Activated CD4-positive, alpha-beta T cell treated with anti-CD3 and anti-CD28 coated beads for 36 hours (primary cell): ENCODE data around the gene STK38L. TPM values are rescaled to one million over a fixed set of nuclear protein-coding genes. Genes with fewer than 3 reads are reported as not detected.

ENCODE experiments used
- ATAC-seq: fragments of 200-7000 bp; cut with Tn5 transposase; one replicate; pipeline ENCODE4 v1.10.0; 2021; ENCODE audit warnings: mild to moderate bottlenecking, moderate library complexity
- CTCF ChIA-PET: fragments of 350-600 bp; sonication (Branson Sonifier 250); formaldehyde crosslinking; loops from one replicate; lab custom pipeline; 2021; ENCODE audit warnings: antibody characterized with exemption; lab: Charles Lee
- POLR2A ChIA-PET: fragments of 350-600 bp; sonication (Branson Sonifier 250); formaldehyde crosslinking; loops from one replicate; lab custom pipeline; 2021; ENCODE audit warnings: antibody characterized with exemption, inconsistent platforms; lab: Charles Lee
- DNase-seq: peaks from one replicate; pipeline ENCODE4 v3.0.0-alpha.2; 2020
- H3K27ac Mint-ChIP-seq: one replicate; pipeline ENCODE4 v1.8.0; 2021; ENCODE audit warnings: mixed read lengths
- H3K27me3 Mint-ChIP-seq: one replicate; pipeline ENCODE4 v1.8.0; 2021; ENCODE audit warnings: mixed read lengths
- H3K36me3 Mint-ChIP-seq: one replicate; pipeline ENCODE4 v1.8.0; 2021; ENCODE audit warnings: low read depth, mixed read lengths
- H3K4me1 Mint-ChIP-seq: one replicate; pipeline ENCODE4 v1.8.0; 2021; ENCODE audit warnings: mixed read lengths
- H3K4me3 Mint-ChIP-seq: one replicate; pipeline ENCODE4 v1.8.0; 2021; ENCODE audit warnings: mild to moderate bottlenecking, moderate library complexity, mixed read lengths
- H3K9me3 Mint-ChIP-seq: one replicate; pipeline ENCODE4 v1.8.0; 2021; ENCODE audit warnings: low read depth, mixed read lengths
- intact Hi-C, 2 experiments: fragments of 100-400 bp; cut with DNase I in 1 of 2; cut with micrococcal nuclease in 1 of 2; formaldehyde crosslinking; loops; one replicate each; pipeline versions ENCODE4 v1.14.2 to v1.15.1; 2022 to 2024; cut with DNase I, micrococcal nuclease
- total RNA-seq, 2 experiments: library from RNA; stranded (reverse); gene quantifications; one replicate each; pipeline ENCODE4 v1.2.3, GENCODE V29; 2021

Gene STK38L
- total RNA-seq, 2 experiments from 2014 or later, result 24.9 to 30.4 TPM

DNA sequence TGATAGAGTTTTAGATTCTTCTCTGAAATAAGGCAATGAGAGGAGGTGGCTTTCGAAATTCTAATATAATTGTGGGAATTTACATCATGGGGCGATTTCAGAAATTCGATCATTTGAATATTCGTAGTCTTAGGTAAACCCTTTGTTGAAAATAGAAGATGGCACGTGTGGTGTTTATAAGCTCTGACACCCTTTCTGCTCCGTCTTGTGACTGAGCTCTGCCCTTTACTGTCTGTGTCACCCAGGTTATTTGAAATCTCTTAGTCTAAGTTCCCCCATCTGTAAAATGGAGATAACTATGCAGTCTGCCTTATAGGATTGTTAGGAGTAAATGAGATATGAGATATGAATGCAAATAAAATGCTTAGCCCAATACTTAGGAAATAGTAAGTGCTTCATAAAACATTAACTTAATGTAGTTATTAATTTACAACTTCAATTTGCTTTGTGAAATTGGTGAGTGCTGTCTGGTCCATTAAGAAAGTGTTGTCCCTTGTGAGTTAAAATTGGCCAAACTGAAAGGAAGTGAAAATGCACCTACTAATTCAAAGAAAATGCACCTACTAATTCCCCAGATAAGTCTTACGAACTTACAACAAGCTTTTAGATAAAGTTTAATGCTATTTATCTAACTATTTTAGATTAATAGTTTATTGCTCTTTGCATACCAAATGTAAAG lies 90.1 kb downstream of the STK38L start:
- Mint-ChIP-seq H3K27me3 (peaks cover 30% of the 10 kb centered on the region), H3K4me3 (peak overlapping the region; percentile 82), H3K9me3 (no peaks in the 10 kb centered on the region), H3K27ac (peak overlapping the region; percentile 62), H3K4me1 (peaks cover 39% of the 10 kb centered on the region), H3K36me3 (no peaks in the 10 kb centered on the region)
- DNase-seq, result no peak
- CTCF ChIA-PET, result interaction anchor here (0.5 to 0.9 kb wide), 2 partner anchors 50 to 312 kb away, joined by 3 to 4 read pairs; partner anchors contain the start of gene MED21
- ATAC-seq, result no peak
- POLR2A ChIA-PET, result no interaction called here
- intact Hi-C loops, result loop anchor here (5.0 kb wide), 3 partner anchors 48 to 378 kb away; partner anchors contain the start of genes MRPS35 (in 1 of the 2) and PPFIBP1 (in 1 of the 2)

DNA sequence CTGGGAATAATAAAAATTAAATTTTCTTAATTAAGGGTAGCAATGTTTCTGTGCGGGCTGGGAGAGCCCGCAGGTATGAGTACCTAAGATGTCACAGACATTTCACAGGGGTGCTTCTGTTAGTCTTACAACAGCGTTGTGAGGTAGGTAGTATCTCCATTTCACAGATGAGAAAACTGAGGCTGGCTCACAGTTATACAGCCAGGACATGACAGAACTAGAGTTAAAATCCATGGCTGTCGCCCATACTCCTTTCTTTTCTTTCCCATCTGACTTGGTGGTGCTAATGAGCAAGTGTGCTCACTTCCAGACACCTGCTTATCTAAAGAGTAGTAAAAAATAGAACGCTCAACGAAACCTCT lies 90.6 kb downstream of the STK38L start:
- peaks cover 36% of the 10 kb centered on the region for H3K4me1 Mint-ChIP-seq
- POLR2A ChIA-PET, result no interaction called here
- CTCF ChIA-PET, result no interaction called here

DNA sequence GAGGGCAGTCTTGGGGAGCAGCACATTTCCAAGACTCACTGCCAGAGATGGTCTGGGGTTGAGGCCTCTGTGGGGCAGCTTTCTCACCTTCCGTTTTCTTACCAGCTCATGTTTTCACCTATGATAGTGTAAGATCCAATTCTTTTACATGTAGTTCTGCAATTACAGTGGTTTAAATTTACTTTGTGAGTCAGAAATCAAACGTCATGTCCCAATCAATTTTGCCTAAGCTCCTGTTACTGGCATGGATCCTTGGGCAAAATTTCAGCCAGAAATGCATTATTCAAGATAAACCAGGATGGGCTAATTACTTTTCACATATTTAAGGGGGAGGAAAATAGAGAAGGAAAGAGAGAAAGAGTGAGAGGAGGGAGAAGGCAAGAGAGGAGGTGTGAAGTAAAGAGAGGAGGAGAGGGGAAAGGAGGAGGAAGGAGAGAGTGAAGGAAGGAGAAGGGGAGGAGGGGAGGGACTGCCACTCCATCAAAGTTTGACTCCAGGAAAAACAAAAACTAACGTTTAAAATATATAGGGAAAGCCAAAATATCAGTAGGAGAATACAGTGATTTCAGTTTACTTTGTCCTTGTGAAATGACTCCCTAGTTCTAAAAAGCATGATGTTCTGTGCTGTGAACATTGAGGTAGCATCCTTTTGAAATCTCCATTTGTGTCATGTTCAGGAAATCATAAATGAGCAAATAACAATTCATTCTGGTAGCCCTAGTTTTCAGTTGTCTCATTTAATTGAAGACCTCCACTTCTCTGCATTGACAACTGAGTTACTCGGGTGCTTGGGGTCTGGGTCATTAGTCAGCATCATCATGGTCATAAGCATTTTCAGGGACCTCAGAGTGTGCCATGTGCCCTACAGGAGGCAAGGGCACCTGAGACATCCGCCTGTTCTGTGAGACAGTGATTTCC lies 91.5 kb downstream of the STK38L start:
- peaks cover 29% of the 10 kb centered on the region for H3K27me3 Mint-ChIP-seq
- ChIA-PET POLR2A (no interaction called here), CTCF (interaction anchor here (1.3 kb wide), 1 partner anchor 8 kb away, joined by 4 read pairs; no protein-coding TSS in a partner anchor)
- no peak overlapping the region for H3K4me3 Mint-ChIP-seq
- peaks cover 31% of the 10 kb centered on the region for H3K4me1 Mint-ChIP-seq
- no peaks in the 10 kb centered on the region for H3K9me3 Mint-ChIP-seq
- no peak overlapping the region for H3K27ac Mint-ChIP-seq
- DNase-seq (no peak), ATAC-seq (no peak)
- intact Hi-C loops, result no loop called here
- H3K36me3 Mint-ChIP-seq, result no peaks in the 10 kb centered on the region

More for the DNA sequence above, 90.6 kb downstream of the STK38L start:
- Mint-ChIP-seq H3K36me3 (no peaks in the 10 kb centered on the region), H3K9me3 (no peaks in the 10 kb centered on the region), H3K27ac (no peak overlapping the region), H3K27me3 (peaks cover 30% of the 10 kb centered on the region), H3K4me3 (no peak overlapping the region)
- intact Hi-C loops, result loop anchor here (5.0 kb wide), 3 partner anchors 48 to 378 kb away; partner anchors contain the start of genes MRPS35 (in 1 of the 2) and PPFIBP1 (in 1 of the 2)
- DNase-seq, result no peak
- no peak for ATAC-seq

DNA sequence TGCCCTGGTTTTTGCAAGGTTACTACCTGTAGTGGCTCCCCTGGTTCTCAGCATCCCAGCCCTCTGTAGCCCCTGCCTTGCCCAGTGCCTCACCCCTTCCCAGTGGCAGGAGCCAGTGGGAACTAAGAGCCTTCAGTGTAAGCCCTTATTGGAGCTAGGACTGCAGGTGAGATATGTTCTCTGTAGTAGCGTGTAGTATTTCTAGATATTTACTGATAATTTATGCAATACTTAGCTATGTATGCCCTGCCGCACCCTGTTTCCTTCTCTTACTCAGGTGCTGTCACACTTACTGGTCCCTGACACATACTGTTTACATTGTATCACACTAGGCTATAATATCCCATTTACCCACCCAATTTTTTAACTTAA lies 92.2 kb downstream of the STK38L start:
- no peaks in the 10 kb centered on the region for H3K9me3 Mint-ChIP-seq
- H3K27me3 Mint-ChIP-seq, result peaks cover 27% of the 10 kb centered on the region
- H3K4me1 Mint-ChIP-seq, result peaks cover 28% of the 10 kb centered on the region
- ATAC-seq, result no peak
- no peak overlapping the region for H3K27ac Mint-ChIP-seq
- ChIA-PET CTCF (interaction anchor here (0.7 to 1.3 kb wide), 2 partner anchors 8 to 324 kb away, joined by 3 to 4 read pairs; no protein-coding TSS in a partner anchor), POLR2A (no interaction called here)
- no peak overlapping the region for H3K4me3 Mint-ChIP-seq
- DNase-seq, result no peak
- intact Hi-C loops, result no loop called here
- no peaks in the 10 kb centered on the region for H3K36me3 Mint-ChIP-seq

DNA sequence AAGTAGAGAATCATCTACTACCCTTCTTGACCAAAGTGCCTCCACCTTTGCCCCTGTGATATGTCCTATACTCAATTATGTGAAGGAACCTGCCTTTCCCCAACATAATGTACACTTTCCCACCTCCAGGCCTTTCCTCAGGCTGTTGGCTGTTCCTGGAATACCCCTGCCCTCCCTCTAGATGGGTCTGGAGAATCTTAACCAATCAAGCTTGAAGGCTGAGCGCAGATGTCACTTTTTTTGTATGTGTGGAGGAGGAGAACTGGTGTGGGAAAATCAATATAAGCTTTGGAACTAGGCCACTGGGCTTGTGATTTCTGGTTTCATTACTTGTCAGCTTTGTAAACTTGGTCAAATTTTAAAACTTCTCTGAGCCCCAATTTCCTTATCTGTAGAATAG lies 93.3 kb downstream of the STK38L start:
- no peak for DNase-seq
- Mint-ChIP-seq H3K4me1 (peaks cover 17% of the 10 kb centered on the region), H3K36me3 (no peaks in the 10 kb centered on the region), H3K9me3 (no peaks in the 10 kb centered on the region), H3K4me3 (no peak overlapping the region), H3K27me3 (peaks cover 25% of the 10 kb centered on the region), H3K27ac (no peak overlapping the region)
- ATAC-seq, result no peak
- ChIA-PET CTCF (no interaction called here), POLR2A (no interaction called here)
- intact Hi-C loops, result no loop called here

DNA sequence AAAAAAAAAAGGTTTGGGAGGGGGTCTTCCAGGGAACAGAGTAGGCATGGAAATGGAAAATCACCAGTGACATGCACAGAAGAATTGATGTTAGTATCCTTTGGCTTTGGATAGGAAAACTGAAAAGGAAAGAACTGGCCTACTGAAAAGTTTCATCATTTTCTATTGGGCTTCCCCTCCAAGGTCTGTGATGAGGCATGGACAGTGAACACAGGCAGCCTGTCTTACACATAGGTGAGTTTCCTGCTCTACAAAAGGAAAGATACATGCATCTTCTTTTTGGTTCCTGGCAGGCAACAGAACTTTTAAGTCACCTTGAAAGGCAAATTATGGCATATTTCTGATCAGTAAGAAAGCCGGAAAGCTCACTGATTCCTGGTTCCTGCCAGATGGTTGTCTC lies 94.4 kb downstream of the STK38L start:
- peaks cover 23% of the 10 kb centered on the region for H3K27me3 Mint-ChIP-seq
- ChIA-PET POLR2A (no interaction called here), CTCF (no interaction called here)
- no peak for ATAC-seq
- H3K4me3 Mint-ChIP-seq, result no peak overlapping the region
- H3K4me1 Mint-ChIP-seq, result peaks cover 14% of the 10 kb centered on the region
- H3K9me3 Mint-ChIP-seq, result no peaks in the 10 kb centered on the region
- H3K36me3 Mint-ChIP-seq, result no peaks in the 10 kb centered on the region
- no peak for DNase-seq
- no peak overlapping the region for H3K27ac Mint-ChIP-seq
- intact Hi-C loops, result no loop called here

DNA sequence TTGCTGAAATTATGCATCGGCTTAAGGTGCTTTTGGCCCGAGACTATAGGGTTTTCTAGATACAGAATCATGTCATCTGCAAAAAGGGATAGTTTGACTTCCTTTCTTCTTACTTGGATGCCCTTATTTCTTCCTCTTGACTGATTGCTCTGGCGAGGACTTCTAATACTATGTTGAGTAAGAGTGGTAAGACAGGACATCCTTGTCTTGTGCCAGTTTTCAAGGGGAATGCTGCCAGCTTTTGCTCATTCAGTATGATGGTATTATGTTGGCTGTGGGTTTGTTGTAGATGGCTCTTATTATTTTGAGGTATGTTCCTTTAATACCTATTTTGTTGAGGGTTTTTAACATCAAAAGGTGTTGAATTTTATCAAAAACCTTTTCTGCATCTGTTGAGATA lies 96.9 kb downstream of the STK38L start:
- no peak overlapping the region for H3K27ac Mint-ChIP-seq
- H3K36me3 Mint-ChIP-seq, result no peaks in the 10 kb centered on the region
- no peak overlapping the region for H3K4me3 Mint-ChIP-seq
- H3K9me3 Mint-ChIP-seq, result no peaks in the 10 kb centered on the region
- ChIA-PET CTCF (no interaction called here), POLR2A (no interaction called here)
- ATAC-seq (no peak), DNase-seq (no peak)
- peaks cover 3% of the 10 kb centered on the region for H3K4me1 Mint-ChIP-seq
- H3K27me3 Mint-ChIP-seq, result peaks cover 5% of the 10 kb centered on the region
- intact Hi-C loops, result no loop called here

DNA sequence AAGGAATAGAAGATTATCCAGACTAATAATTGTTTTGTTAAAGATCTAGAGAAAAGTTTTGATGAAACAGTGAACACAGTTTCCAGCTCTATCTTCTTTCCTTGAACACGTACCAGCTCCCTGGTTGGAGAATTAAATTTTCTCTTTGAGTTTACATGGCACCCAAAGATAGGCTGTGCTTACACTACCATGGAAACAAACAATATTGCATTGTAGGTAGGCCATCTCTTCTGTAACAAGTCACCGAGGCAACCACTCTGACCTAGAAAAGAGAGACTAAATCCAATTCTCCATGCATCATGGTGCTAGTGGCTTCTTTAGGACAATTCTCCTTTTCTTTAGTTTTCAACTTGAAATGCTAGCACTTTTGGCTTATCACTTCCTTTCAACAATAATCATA lies 98.5 kb downstream of the STK38L start:
- ChIA-PET CTCF (interaction anchor here (0.5 kb wide), 1 partner anchor 340 kb away, joined by 3 read pairs; no protein-coding TSS in a partner anchor), POLR2A (no interaction called here)
- ATAC-seq (no peak), DNase-seq (no peak)
- no peaks in the 10 kb centered on the region for H3K36me3 Mint-ChIP-seq
- peaks cover 4% of the 10 kb centered on the region for H3K27me3 Mint-ChIP-seq
- peaks cover 3% of the 10 kb centered on the region for H3K4me1 Mint-ChIP-seq
- H3K27ac Mint-ChIP-seq, result no peak overlapping the region
- no peaks in the 10 kb centered on the region for H3K9me3 Mint-ChIP-seq
- no peak overlapping the region for H3K4me3 Mint-ChIP-seq
- intact Hi-C loops, result no loop called here

DNA sequence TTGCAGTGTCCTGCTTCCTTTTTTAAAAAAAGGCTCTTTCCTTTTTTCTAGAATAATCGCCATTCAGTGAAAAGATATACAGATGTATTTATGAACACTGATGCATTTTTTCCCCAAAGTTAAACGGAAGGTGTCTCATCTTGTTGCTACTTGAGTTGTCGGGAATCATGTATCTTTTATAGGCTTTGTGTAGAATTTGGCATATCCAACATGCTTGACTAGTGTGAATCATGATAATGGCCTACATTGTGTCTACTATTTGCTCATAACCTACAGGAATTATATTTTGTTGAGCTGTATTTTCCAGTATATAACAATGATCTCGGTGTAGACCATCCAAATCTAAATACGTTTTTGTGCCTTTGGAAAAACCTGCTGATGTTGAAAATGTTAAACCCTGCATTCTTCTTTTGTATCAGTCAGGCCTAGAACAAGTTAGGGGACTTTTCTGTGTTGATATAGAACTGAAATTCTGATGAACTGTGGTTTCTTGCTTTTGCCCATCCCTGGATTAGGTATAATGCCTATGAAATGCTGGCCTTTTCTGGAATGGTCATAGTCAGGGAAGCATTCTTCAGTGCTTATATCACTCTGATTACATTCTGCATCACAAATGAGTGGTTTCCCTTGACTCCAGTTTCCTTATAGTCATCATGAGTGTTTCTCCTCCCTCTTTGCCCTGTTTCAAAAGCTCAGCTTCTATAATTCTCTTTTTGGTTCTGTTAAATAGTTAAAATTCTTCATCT lies 99.3 kb downstream of the STK38L start:
- Mint-ChIP-seq H3K27ac (no peak overlapping the region), H3K27me3 (peaks cover 4% of the 10 kb centered on the region), H3K4me1 (peaks cover 3% of the 10 kb centered on the region), H3K36me3 (no peaks in the 10 kb centered on the region), H3K9me3 (no peaks in the 10 kb centered on the region), H3K4me3 (no peak overlapping the region)
- POLR2A ChIA-PET, result no interaction called here
- no peak for ATAC-seq
- CTCF ChIA-PET, result interaction anchor here (0.6 kb wide), 1 partner anchor 464 kb away, joined by 3 read pairs; no protein-coding TSS in a partner anchor
- intact Hi-C loops, result no loop called here
- no peak for DNase-seq

DNA sequence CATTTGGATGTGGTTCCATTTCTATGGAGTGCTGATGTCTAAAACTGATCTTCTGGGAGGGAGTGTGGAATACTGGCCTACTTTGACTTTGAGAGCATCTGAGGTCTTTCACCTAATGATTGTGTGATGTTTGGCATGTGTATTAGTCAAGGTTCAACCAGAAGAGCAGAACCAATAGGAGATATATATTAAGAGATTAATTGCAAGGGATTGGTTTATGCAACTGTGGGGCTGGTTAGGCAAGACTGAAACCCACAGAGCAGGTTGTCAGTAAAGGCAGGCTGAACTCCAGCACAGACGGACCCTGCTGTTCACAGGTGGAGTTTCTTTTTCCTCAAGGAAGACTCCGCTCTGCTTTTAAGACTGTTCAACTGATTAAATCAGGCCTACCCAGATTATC lies 100.2 kb downstream of the STK38L start:
- intact Hi-C loops, result no loop called here

DNA sequence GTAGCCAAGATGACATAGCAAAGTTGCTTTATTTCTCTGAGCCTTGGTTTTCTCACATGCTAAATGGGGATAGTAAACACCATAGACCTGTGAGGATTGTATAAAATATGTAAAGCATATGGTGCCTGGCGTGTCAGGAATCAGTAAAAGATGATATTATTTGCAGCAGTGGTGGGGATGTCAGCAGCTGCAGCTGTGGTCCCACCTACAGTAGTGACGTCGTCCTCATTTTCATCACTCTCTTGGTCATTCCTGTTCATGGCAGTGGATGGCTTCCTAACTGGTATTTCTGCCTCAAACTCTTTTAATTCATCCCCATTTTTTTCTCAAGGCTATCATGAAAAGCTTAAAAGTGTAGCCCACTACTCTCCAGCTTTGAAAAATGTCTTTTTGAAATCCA lies 100.7 kb downstream of the STK38L start:
- ChIA-PET CTCF (no interaction called here), POLR2A (no interaction called here)
- Mint-ChIP-seq H3K4me3 (no peak overlapping the region), H3K4me1 (peaks cover 3% of the 10 kb centered on the region), H3K9me3 (no peaks in the 10 kb centered on the region), H3K27ac (no peak overlapping the region), H3K36me3 (no peaks in the 10 kb centered on the region), H3K27me3 (peaks cover 4% of the 10 kb centered on the region)
- no peak for DNase-seq
- intact Hi-C loops, result no loop called here
- no peak for ATAC-seq

More for the DNA sequence above, 100.2 kb downstream of the STK38L start:
- no peaks in the 10 kb centered on the region for H3K9me3 Mint-ChIP-seq
- no peak for ATAC-seq
- peaks cover 3% of the 10 kb centered on the region for H3K4me1 Mint-ChIP-seq
- ChIA-PET POLR2A (no interaction called here), CTCF (interaction anchor here (0.6 kb wide), 1 partner anchor 463 kb away, joined by 3 read pairs; no protein-coding TSS in a partner anchor)
- no peaks in the 10 kb centered on the region for H3K36me3 Mint-ChIP-seq
- no peak overlapping the region for H3K27ac Mint-ChIP-seq
- DNase-seq, result no peak
- no peak overlapping the region for H3K4me3 Mint-ChIP-seq
- H3K27me3 Mint-ChIP-seq, result peaks cover 4% of the 10 kb centered on the region
